Measurements from ENCODE around the gene NUDT22.

The NUDT22 gene, protein sequence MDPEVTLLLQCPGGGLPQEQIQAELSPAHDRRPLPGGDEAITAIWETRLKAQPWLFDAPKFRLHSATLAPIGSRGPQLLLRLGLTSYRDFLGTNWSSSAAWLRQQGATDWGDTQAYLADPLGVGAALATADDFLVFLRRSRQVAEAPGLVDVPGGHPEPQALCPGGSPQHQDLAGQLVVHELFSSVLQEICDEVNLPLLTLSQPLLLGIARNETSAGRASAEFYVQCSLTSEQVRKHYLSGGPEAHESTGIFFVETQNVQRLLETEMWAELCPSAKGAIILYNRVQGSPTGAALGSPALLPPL

DNA sequence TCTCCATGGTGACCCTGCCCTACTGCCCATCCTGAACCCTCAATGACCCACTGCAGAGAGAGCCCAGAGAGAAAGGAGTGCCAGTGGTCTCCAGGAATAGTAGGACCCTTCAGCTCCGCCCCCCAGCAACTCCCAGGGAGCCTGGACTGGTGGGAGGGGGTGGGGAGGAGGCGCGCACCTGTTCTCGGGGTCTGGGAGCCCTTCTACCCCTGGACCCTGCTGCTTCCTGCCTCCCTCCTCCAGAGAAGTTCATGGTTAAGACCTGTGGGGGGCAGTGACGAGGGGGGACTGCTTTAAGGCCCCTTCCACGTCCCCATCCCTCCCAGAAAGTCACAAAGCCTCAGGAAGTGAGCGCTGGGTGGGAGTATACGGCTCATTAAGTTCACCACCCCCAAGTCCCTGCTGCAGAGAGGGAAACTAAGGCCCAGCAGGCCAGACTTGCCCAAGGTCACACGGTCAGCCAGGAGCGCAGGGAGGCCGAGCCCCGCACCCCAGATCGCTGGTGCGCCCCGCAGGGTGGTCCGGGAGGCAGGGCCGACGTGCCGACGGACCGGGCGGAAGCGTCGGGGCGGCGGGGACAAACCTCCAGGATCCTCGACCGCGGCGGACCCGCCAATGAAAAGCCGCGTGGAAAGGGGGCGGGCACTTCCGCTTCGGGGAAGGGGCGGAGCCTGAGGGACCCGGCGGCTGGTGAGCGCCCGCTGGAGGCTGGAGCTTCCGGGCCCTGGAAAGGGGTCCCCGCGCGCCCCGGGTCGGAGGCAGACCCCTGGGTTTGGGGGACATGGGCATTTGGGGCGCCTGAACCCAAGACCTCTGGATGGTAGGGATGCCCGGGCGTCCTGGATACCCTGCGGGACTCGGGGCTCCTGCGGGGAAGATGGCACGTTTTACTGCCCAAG is at the start of gene NUDT22, which contains the start of gene TRPT1:
Gene NUDT22 (plus strand): TSS at position 667 of the 899 bp plus-strand sequence. CDS start 379 bp downstream, outside the sequence.
Gene TRPT1 (minus strand): TSS at position 579 of the 899 bp plus-strand sequence. CDS start 326 bp downstream, at position 253.
- peak; percentile 86 to 88 for DNase-seq

DNA sequence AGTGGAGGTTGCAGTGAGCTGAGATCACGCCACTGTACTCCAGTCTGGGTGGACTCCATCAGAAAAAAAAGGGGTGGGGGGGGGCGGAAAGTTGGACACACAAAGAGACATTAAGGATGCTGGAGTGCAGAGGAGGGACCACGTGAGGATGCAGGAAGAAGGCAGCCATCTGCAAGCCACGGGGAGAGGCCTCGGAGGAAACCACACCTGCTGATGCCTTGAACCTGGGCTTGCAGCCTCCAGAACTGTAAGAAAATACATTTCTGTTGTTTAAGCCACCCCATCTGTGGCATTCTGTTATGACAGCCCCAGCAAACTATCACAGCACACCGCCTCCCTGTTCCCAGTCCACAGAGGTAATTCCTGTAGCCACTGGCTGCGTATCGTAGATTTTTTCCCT is 49.3 kb upstream of the NUDT22 start:
- DNase-seq: no peak

DNA sequence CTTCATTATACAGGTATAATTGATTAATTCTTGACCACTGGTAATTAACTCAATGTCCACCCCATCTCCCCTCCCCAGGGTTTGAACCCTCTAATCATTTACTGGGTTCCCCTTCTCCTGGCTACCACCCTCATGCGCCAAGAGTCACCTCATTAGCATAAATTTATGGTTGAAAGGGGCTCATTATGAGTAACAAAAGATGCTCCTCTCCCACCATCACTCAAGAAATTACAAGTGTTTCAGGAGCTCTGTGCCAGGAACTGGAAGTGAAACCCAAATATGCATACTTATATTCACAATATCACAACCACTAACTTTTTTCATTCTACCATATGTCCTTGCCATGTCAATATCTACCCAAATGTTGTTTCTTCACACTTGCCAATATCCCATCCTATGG is 47.9 kb upstream of the NUDT22 start:
- DNase-seq: no peak

DNA sequence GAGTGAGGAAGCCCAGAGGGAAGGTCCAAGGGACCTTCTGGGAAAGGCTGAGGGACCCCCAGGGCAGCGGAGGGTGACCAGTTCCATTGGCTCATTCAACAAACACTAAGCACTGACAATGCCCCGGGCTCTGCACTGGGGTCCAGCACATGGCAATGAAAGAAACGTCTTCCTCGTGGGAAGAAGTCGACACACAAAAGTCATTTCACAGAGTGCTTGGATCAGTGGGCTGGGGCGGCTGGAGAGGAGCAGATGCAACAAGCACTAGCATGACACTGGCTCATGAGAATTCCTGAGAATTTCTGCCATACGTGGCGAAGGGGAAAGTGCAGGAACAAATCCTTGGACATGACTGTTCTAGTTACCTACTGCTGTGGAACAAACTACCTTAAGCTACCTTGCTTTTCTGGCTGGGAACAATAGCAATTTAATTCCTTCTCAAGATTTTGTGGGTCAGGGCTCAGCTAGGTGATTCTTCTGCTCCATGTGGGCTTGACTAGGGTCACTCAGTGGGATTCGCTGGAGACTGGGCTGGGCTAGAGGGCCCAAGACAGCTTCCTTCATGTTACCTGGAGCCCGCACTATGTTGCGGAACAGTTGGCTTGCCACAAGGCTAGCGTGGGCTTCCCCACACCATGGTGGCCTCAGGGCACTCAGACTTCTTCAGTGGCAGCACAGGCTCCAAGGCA is 47.0 kb upstream of the NUDT22 start:
- no peak for DNase-seq

DNA sequence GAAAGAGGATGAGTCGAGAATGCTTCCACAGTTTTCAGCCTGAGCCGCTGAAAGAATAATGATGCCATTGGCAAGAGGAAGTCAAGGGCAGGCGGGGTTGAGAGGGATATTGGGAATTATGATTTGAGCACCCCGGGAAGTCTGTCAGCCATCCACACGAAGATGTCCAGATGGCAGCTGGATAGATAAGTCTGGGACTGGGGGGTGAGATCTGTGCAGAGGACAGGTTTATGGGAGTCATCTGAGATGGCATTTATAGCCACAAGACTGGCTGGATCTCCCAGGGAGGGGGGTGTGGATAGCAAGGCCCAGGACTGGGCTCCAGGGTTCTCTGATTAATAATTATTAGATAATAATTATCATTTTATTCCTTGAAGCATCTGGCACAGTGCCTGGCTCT is 45.2 kb upstream of the NUDT22 start:
- no peak for DNase-seq

DNA sequence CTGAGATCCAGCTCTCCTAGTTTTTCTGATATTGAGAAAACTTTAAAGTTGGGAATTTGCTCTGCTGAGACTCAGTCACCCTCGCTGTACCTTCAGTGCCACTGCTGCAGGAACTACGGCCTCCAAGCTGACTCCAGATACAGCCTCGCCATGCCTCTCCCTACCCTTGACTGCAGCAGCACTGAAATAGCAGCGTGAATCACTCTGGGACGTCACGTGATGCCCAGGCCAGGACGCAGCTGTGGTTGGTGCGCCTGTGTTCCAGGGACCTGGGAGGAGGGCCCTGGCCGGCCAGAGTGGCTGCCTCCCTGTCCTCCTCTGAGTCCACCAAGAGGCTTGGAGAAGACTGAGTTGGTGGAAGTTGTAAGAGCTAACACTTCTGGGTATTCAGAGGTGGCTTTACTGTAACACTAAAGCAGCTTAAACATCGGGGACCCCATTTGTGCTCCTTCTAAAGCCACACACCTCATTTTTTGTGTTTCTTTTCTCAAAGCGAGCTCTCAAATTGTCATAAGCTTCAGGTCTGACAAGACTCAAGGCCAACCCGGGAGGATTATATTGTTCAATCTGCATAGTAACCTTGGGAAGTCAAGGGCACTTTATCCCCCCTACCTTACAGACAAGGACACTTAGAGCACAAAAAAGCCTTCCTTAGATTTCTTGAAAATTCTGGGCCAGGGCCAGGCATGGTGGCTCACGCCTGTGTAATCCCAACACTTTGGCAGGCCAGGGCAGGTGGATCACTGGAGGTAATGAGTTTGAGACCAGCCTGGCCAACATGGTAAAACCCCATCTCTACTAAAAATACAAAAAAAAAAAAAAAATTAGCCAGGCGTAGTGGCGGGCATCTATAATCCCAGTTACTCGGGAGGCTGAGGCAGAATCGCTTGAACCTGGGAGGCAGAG is 44.3 kb upstream of the NUDT22 start:
- peak; percentile 25 to 68 for DNase-seq

DNA sequence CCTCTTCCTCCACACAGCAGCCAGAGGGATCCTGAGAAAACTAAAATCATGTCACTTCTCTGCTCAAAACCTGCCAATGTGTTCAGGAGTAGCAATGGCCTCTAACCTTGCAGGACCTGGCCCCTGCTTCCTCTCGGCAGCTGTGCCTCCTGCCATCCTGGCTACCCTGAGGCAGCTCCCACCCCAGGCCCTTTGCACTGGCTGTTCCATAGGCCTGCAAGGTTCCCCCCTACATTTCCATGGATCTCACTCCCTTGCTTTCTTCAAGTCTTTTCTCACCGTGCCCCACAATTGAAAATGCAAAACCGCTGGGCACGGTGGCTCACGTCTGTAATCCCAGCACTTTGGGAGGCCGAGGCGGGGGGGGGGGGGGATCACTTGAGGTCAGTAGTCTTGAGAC is 42.2 kb upstream of the NUDT22 start:
- no peak for DNase-seq

DNA sequence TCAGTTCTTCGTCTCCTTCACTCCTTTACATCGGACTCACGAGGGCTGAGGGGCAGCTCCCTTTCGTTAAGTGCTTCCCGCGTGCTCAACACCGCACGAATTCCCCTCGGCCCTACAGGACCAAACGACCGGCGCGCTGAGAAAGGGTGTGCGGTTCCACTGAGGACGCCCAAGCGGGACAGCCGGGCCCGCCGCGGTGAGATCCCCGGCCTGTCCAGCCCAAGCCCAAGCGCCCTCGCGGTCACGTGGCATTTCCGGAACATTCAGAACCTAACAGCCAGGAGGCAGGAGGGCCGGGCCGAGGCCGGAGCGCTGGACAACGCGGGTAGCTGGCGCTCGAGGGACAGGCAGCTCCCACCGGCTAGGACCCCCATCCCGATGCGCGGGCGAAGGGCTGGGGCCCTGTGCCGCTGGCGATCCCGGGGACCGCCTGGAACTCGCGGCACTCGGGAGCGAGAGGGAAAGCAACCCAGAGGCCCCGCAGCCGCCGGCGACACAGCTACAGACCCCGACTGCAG is 40.8 kb upstream of the NUDT22 start:
- DNase-seq: no peak

DNA sequence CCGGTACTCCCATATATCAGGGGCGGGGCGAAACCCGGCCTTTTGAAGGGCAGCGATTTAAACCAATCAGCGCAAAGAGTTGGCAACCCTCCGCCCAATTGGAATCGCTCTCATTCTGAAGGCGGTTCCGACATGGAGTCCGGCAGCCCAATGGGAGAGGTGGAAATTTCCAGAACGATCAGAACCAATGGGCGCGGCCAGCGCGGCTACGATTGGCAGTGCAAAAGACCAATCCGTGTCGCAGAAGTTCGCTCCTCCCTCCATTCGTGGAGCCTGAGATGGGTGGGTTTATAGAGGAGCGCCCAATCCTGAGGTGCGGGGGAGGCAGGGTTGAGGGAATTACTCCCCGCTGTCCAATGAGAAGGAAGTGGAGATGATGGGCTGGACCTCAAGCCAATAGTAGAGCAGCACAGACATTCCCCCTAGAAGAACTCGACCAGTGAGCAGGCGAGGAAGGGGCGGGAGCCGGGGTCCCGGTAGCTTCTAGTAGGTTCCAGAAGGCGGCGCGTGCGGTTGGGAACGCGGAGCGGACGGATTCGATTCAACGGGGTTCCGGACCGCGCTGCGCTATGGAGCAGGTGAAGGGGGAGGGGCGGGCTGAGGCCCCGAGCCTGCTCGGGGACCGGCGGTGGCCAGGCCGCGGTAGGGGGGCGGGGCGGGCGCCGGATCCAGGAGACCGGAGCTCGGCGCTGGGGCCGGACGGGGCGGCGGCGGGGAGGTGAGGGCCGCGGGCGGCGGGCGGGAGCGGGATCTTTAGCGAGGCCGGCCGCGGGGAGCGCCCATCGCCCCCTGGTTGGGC is 40.2 kb upstream of the NUDT22 start, which contains the start of gene STIP1:
Gene STIP1 (plus strand): TSS at position 479 of the 799 bp plus-strand sequence. CDS start 91 bp downstream, at position 570.
- DNase-seq: peak; percentile 100

DNA sequence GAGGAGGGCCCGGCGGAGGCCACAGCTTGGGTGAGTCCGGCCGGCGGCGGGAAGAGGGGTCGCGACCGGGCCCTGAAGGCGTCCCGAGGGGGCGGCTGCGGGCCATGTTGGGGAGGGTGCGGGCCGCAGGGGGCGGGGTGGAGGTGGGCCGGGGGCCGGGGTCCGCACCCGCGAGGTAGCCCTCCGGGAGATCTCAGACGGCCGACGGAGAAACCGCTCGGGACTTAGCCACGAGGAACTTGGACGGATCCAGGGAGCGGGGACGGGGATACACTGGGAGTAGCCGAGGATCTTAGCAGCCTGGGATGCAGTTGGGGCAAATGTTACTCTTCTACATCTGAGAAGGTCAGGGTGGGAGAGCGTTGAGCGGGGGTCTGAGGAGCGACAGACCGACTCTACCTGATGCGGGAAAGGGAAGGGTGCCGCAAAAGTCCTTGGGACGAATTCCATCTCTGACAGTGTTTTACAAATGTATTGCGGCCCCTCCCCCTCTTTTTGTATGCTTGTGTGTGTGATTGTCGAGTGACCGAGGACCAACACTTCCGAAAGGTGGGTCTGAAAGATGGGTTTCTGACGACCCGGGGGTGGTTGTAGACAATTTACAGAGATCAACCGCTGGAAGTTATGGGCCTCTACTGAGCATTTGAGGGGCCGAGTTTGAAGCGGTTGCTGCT is 39.4 kb upstream of the NUDT22 start:
- peak in 1 of 2 donors; percentile 44 for DNase-seq

DNA sequence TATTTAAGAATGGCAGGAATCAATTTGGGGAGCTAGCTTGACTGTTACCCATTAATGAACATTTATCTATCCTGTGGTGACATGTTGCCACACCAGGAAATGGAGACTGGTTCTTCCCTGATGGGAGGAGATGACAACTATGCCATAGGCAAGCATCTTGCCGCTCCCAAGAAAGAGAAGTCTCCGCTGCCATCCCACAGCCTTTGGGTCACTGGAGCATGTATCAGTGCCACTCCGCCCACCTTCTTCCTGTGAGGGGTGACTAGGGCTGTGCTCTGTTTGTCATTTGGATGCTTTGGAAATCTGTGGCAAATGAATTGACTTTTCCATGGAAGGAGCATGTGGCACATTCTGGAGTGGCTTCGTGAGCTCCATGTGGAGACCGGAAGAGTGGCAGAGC is 33.6 kb upstream of the NUDT22 start:
- no peak for DNase-seq

DNA sequence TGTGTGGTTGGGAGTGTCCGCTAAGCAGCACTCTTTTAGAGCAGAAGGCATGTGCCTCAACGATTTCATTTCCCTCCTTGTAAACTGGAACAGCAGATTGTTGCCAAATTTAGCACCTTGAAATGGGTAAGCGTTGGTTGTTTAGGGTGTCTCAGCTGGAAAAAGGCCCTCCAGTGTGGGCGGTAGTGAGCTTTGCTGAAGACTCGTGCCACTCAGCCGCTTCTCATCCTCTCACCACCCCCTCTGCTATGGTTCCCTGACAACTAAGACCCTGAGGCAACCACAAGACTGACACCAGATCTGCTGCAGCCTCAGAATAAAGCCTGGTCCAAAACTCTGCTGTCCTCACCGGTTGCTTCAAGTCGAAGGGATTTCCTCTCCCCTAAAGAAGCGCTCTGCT is 29.4 kb upstream of the NUDT22 start:
- no peak for DNase-seq

DNA sequence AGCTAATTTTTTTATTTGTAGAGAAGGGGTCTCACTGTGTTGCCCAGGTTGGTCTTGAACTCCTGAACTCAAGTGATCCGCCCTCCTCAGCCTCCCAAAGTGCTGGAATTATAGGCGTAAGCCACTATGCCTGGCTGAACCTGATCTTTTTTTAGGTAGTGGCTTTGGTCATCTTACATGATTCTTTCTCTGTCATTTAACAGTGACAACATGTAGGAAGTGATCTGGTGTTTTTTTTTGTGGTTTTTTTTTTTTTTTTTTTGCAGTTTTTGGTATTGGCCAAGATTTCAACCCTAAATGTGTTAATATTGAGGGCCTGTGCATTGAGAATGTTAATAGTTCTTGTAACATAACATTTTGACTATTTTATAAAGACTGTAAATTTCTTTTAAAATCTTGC is 27.6 kb upstream of the NUDT22 start:
- DNase-seq: no peak

DNA sequence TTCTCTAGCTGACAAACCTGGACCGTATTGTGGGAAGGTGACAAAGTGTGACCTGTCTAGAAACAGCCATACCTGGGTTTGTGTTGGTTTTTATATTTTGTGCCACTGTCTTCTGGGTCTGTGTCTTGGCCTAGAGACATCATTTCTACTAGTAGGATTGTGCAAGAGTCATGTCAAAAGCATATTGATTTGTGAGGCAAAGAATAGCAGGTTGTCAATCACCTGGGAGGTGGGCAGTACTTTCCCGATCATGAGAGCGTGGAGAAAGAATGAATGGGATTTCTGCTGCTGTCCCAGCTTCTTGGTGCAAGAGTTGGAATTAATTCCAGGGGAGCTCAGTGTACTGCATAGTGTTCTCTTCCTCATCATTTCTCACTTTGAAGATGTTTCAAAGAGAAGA is 24.5 kb upstream of the NUDT22 start:
- DNase-seq: no peak

DNA sequence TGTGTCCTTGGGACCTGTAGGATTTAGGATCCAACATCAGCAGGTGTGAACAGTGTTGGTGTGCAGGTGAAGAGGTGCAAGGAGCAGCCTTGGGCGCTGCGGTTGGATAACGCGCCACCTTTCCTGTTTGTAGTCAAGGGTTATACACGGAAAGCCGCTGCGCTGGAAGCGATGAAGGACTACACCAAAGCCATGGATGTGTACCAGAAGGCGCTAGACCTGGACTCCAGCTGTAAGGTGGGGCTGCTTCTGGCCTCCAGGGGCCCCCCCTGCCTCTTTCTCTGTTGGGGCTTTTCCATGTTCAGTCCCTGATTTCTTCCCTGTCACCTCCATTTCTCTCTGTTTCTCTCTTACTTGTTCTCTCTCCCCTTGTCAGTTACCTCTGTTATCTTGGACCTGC is 23.1 kb upstream of the NUDT22 start:
- no peak for DNase-seq

DNA sequence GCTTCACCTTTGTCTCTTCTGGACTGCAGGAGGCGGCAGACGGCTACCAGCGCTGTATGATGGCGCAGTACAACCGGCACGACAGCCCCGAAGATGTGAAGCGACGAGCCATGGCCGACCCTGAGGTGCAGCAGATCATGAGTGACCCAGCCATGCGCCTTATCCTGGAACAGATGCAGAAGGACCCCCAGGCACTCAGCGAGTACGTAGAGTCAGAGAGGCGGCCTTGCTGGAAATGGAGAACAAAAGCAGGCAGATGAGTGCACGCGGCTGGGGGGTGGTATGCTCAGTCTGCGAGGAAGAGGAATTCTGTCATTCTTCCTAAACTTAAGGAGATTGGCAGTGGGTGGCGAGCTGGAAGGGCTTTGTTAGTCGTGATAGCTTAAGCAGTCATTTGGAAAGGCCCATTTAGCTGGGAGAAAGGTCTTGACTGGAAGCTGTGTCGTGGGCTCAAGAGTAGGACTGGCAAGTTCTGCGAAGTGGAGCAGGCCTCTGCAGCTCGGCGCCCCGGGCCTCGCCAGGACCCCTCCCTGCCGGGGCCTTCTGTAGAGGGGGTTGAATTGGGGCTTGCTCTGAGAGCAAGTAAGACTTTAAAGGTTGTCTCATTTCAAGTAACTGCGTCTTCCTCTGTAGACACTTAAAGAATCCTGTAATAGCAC is 22.5 kb upstream of the NUDT22 start:
- no peak for DNase-seq

DNA sequence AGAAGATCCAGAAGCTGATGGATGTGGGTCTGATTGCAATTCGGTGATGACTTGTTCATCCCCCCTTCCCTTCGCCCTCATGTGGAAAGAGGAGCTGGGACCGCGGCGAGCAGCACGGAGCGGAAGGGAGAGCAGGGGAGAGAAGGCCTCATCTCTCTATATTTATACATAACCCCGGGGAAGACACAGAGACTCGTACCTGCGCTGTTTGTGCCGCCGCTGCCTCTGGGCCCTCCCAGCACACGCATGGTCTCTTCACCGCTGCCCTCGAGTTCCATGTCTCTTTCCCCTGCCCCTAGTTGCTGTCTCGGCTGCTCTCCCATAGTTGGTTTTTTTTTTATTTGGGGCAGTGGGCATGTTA is 22.0 kb upstream of the NUDT22 start:
- DNase-seq: no peak

DNA sequence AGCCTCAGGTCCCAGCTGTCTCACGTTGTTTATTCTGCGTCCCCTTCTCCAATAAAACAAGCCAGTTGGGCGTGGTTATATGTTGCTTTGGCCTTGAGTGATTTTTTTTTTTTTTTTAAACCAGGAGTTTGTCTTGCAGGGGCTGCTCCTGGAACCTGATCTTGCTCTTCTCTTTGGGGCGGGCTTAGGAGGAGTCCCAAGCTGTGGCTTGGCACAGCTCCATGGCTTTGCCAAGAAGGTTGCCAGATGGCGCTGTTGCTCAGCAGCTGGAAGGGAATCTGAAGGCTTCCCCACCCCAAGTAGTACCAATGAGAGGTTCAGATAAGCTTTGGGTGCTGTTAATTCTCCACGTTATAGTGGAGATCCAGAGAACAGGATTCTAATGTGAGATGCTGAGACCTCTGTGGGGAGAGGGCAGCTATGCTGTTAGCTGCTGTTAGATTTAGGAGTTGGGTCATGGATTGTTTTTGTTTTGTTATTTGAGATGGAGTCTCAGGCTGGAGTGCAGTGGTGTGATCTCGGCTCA is 21.5 kb upstream of the NUDT22 start:
- DNase-seq: peak; percentile 87 to 89

DNA sequence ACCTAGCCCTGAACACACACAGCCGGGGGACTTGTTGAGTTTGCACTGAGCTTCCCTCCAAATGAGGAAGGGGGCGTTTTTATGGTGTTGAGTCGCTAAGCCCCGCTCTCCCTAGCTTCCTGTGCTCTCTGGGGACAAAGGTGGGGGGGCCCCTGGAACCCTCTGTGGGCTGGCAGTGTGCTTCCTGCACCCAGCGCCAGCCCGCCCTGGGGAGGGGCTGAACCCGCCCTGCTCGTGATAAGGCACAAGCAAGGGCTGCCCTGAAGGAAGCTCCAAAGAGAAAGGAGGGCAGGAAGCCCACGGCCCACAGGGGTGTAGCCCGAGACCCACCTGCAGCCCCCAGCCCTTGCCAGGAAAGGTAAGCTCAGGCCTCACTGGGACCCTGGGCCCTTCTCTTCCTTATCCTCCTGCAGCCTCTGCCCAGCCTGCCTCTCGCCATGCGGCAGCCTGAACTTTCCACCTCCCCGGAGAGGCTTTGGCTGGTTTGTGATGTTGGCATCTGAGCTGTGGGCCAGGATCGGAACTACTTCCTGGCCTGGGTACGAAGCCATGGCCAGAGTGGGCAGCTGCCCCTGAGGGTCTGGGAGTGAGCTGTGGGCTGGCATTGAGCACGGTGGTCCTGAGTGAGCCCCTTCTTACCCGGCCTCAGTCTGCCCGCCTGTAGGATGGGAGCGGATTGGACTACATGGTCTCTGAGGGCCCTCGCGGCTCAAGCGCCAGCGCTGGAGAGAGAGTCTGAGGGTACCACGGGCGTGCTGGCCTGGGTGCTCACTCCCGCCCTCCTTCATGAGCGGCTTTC is 19.4 kb upstream of the NUDT22 start, which contains the start of gene FERMT3:
Gene FERMT3 (plus strand): TSS at position 265 of the 799 bp plus-strand sequence. CDS start 644 bp downstream, outside the sequence.
- peak; percentile 76 for DNase-seq

Measured in CD4-positive, alpha-beta T cell treated with Interleukin-1 beta for 1 hour (primary cell).